Liver (tissue), 3 donors: ENCODE measurements around the gene AKAP11.

ENCODE experiments used
- ATF3 ChIP-seq: IDR thresholded peaks from 2 replicates; pipeline ENCODE4 v1.6.1; 2016; ENCODE audit warnings: antibody characterized with exemption
- CTCF ChIP-seq: fragments of 150-350 bp; IDR thresholded peaks from 2 replicates; pipeline ENCODE4 v1.5.1; 2017; ENCODE audit warnings: improper control_type of control experiment, low read depth, low read length; ENCODE audit not compliant: missing input control
- FOXA1 ChIP-seq: IDR thresholded peaks from 2 replicates; pipeline ENCODE4 v1.6.1; 2016; ENCODE audit warnings: antibody characterized with exemption
- MAX ChIP-seq: IDR thresholded peaks from 2 replicates; pipeline ENCODE4 v1.6.1; 2016; ENCODE audit warnings: antibody characterized with exemption
- REST ChIP-seq: IDR thresholded peaks from 2 replicates; pipeline ENCODE4 v1.6.1; 2016; ENCODE audit warnings: antibody characterized with exemption, mild to moderate bottlenecking
- donor health status: healthy.
- donor health status: healthy.

GRCh38 chr13:42283574-42283973, 11.6 kb downstream of the AKAP11 start:
- TF ChIP-seq CTCF: no peak
- TF ChIP-seq ATF3: no peak
- TF ChIP-seq FOXA1: no peak
- TF ChIP-seq MAX: no peak
- no peak for TF ChIP-seq REST
